Activated naive CD8-positive, alpha-beta T cell treated with anti-CD3 and anti-CD28 coated beads, Interleukin-2, amount 50 U/mL, for 16 hours (primary cell): Measurements from ENCODE around the gene SPTBN5.

ENCODE experiments used
- DNase-seq: peaks from one replicate; pipeline ENCODE4 v3.0.0-alpha.2; 2020; ENCODE audit warnings: low read depth, low spot score

The SPTBN5 gene

DNA sequence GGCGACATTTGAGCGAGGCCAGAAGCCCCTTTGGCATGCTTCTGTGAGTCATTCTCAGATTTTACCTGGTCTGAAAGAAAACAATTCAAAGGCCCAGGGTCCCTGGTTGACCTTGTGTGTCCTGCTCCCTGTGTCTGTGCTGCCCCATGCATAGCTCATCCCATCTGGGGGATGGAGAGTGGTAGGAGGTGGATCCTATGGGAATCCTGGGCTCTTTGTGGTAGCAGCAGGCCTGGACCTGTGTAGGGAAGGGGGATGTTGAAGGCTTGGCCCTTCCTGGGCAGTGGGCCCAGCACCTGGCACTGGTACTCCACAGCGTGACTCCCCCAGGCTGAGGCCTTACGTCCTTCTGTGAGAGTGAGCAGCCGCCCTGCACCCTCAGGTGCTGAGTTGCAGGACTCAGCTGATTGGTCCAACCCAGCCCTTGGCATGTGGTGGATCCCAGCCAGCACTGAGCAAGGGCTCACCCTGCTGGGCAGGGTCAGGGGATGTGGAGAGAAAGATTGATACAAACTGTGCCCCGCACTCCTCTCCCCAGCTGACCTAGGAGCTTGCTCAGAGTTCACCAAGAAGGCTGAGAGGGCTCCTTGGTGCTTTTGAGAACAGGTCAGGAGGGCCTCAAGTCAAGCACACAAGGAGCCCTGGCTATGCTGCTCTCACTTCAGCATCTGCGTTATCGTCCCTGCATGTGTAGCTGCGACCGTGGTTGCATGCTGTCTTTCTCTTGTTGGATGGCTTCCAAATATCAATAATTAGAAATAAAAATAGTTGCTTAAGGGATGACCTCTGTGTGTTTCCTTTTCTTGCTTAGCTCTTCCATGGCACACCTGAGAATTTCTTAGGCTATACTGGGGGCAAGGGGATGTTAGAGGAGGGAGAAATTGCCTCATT lies 87.3 kb downstream of the SPTBN5 start:
- DNase-seq = no peak

DNA sequence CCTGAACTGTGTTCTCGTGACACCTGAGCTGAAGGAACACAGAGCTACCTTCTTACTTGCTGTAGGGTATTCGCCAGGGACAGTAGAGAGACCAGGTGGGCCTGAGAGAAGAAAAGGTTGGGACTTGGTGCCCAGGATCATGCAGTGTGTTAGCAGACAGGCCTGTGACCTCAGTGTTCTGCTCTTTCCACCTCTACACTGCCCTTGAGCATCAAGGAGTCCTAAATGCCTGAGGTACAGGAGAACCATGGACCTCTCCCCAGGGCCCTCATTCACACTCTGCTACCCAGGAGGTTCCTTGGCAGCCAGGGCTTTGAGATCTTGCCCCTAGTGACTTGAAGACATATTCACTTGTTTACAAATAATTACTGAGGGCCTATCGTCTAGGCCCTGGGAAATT lies 88.1 kb downstream of the SPTBN5 start:
- no peak for DNase-seq

DNA sequence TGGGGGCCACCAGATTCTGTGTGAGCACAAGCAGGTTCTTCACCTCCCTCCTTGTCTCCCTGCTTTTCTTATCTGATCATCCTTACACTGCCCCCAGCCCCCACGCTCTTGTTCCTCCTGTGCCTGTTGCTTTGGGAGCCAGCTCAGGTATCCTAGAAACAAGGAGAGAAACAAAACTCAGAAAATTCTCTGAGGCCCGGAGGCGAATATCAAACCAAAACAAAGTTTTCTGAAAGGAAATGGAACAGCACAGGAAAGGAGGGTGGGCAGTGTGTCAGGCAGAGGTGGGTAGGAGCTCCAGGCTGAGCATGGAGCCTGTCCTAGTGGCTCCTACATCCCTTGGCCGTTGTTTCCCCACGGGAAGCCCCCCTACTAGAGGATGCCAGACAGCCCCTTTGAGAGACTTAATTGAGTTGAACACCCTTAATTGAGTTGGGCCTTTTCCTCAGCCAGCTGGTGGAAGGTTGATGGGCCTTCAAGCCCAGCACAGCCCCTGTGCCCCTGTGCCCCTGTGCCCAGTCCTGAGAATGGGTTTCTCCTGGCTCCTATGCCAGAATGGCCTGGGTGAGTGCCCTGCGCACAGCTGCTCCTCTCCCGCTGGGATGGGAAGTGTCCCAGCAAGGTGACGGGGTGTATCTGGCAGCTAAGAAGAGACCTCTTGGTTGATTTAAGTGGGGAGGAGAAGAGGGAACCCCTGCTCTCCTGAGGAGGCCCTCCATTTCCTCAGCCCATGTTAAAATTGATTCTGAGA lies 88.8 kb downstream of the SPTBN5 start:
- no peak for DNase-seq

DNA sequence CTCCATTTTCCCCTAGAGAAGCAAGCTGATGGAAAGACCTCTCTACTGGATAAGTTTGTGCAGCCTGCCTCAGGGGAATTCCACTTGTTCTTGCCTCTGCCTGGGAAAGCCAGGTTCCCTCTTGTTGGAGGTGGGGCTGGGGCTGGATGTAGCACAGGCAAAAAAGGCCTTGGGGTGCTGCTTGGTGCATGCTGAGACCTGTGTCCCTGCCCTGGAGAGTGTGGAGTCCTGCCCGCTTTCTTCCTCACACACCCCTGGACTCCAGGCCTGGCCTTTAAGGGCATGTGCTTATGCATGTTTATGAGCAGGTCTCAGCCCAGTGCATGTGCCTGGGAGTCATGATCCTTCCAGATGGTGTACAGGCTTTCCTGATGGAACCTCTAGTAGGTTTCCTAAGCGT lies 89.5 kb downstream of the SPTBN5 start:
- no peak for DNase-seq

DNA sequence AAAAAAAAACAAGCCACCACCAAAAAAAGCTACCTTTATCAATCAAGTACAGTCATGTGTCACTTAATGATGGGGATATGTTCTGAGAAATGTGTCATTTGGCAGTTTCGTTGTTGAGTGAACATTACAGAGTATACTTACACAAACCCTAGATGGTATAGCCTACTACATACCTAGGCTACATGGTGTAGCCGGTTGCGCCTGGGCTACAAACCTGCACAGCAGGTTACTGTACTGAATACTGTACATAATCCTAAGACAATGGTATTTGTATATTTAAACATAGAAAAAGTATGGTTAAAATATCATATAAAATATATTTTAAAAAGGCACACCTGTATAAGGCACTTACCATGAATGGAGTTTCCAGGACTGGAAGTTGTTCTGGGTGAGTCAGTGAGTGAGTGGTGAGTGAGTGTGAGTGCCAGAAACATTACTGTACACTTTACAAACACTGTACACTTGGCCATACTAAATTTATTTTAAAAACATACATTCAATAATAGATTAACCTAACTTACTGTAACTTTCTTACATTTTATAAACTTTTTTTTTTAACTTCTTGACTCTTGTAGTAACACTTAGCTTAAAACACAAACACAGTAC lies 91.9 kb downstream of the SPTBN5 start:
- DNase-seq = no peak

DNA sequence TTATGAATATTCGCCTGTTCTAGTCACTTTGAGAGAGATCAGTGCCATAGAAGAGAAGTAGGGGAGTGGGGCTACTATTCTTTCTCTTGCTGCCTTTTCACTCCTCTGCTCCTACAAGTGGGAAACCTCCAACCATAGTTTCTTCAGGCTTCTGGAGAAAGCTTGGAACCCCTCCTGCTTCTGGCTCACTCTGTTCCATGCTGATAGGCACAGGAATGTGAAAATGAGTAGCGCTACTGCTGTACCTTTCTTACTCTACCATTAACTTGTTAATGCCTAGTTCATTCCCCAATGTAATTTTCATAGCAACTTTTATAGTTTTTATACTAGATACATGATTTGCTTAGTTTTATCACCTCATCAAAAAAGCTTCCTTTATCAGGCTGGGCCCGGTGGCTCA lies 92.7 kb downstream of the SPTBN5 start:
- DNase-seq = no peak

- DNase-seq = no peak
These were observed 94.4 kb downstream of the SPTBN5 start for GRCh38 chr15:41799488-41799805.

- DNase-seq = no peak
These were observed 95.0 kb downstream of the SPTBN5 start for GRCh38 chr15:41798607-41799487.
